WTC11 (cell line): Measurements from ENCODE around the gene PRRC2B. TPM values are rescaled to one million over a fixed set of nuclear protein-coding genes. Genes with fewer than 3 reads are reported as not detected.

Experiments used
- ATAC-seq: fragments of 200-7000 bp; cut with Tn5 transposase; 2 replicates; pipeline ENCODE4 v1.10.0; 2021; ENCODE audit warnings: mild to moderate bottlenecking, moderate library complexity
- CTCF ChIA-PET: fragments of 300-600 bp; sonication (Branson Sonifier 250); formaldehyde crosslinking; loops from one replicate; lab custom pipeline; 2021; ENCODE audit warnings: antibody characterized with exemption; lab: Charles Lee
- POLR2A ChIA-PET: fragments of 350-600 bp; sonication (Branson Sonifier 250); formaldehyde crosslinking; loops from one replicate; lab custom pipeline; 2021; ENCODE audit warnings: antibody characterized with exemption; lab: Charles Lee
- DNase-seq: peaks from one replicate; pipeline ENCODE4 v3.0.0; 2021; ENCODE audit warnings: low spot score
- H3K27ac Mint-ChIP-seq: 2 replicates; pipeline ENCODE4 v1.8.0; 2021; ENCODE audit warnings: mixed read lengths
- H3K27me3 Mint-ChIP-seq: 2 replicates; pipeline ENCODE4 v1.8.0; 2021; ENCODE audit warnings: low read depth, mild to moderate bottlenecking, moderate library complexity, mixed read lengths
- H3K36me3 Mint-ChIP-seq: 2 replicates; pipeline ENCODE4 v1.8.0; 2021; ENCODE audit warnings: mixed read lengths
- H3K4me1 Mint-ChIP-seq: 2 replicates; pipeline ENCODE4 v1.8.0; 2022; ENCODE audit warnings: mixed read lengths
- H3K4me3 Mint-ChIP-seq: 2 replicates; pipeline ENCODE4 v1.8.0; 2021; ENCODE audit warnings: mild to moderate bottlenecking, moderate library complexity, mixed read lengths
- H3K9me3 Mint-ChIP-seq: 2 replicates; pipeline ENCODE4 v1.8.0; 2021; ENCODE audit warnings: mixed read lengths
- AFF4 ChIP-seq: sonication (generic); formaldehyde crosslinking; IDR thresholded peaks from 2 replicates; pipeline ENCODE4 v1.8.1; 2023; ENCODE audit warnings: mild to moderate bottlenecking, missing genetic modification reagents, borderline replicate concordance
- ATF1 ChIP-seq: sonication (generic); formaldehyde crosslinking; IDR thresholded peaks from 2 replicates; pipeline ENCODE4 v1.8.1; 2023; ENCODE audit warnings: mild to moderate bottlenecking, moderate library complexity, missing genetic modification reagents
- CBFB ChIP-seq: sonication (generic); formaldehyde crosslinking; IDR thresholded peaks from 2 replicates; pipeline ENCODE4 v1.8.1; 2022; ENCODE audit warnings: mild to moderate bottlenecking, low read depth, missing genetic modification reagents
- EMX1 ChIP-seq: fragments of 250-450 bp; sonication (Bioruptor Pico); IDR thresholded peaks from 2 replicates; pipeline ENCODE4 v1.8.0; 2021; ENCODE audit warnings: mild to moderate bottlenecking
- ERG ChIP-seq: fragments of 250-450 bp; sonication (Bioruptor Pico); IDR thresholded peaks from 2 replicates; pipeline ENCODE4 v1.8.0; 2021; ENCODE audit warnings: mild to moderate bottlenecking
- ETV6 ChIP-seq: sonication (generic); formaldehyde crosslinking; IDR thresholded peaks from 2 replicates; pipeline ENCODE4 v1.8.1; 2022; ENCODE audit warnings: mild to moderate bottlenecking, missing genetic modification reagents
- FOXK1 ChIP-seq: sonication (generic); formaldehyde crosslinking; IDR thresholded peaks from 2 replicates; pipeline ENCODE4 v1.8.0; 2022; ENCODE audit warnings: mild to moderate bottlenecking, moderate library complexity, missing genetic modification reagents
- HMGA2 ChIP-seq: fragments of 250-450 bp; sonication (Bioruptor Pico); IDR thresholded peaks from 2 replicates; pipeline ENCODE4 v1.4.0; 2021; ENCODE audit warnings: mild to moderate bottlenecking, moderate library complexity
- KAT7 ChIP-seq: sonication (generic); formaldehyde crosslinking; IDR thresholded peaks from 2 replicates; pipeline ENCODE4 v1.8.1; 2023; ENCODE audit warnings: missing genetic modification reagents, mild to moderate bottlenecking, borderline replicate concordance
- MYBL2 ChIP-seq: sonication (generic); formaldehyde crosslinking; IDR thresholded peaks from 2 replicates; pipeline ENCODE4 v1.8.1; 2023; ENCODE audit warnings: mild to moderate bottlenecking, moderate library complexity, missing genetic modification reagents
- NFATC4 ChIP-seq: fragments of 250-450 bp; sonication (Bioruptor Pico); IDR thresholded peaks from 2 replicates; pipeline ENCODE4 v1.9.0; 2021; ENCODE audit warnings: mild to moderate bottlenecking
- NFE2L1 ChIP-seq: sonication (generic); formaldehyde crosslinking; IDR thresholded peaks from 2 replicates; pipeline ENCODE4 v1.8.1; 2023; ENCODE audit warnings: missing genetic modification reagents
- PRRX2 ChIP-seq: fragments of 250-450 bp; sonication (Bioruptor Pico); IDR thresholded peaks from 2 replicates; pipeline ENCODE4 v1.8.0; 2021; ENCODE audit warnings: mild to moderate bottlenecking
- SOX15 ChIP-seq: fragments of 250-450 bp; sonication (Bioruptor Pico); IDR thresholded peaks from 2 replicates; pipeline ENCODE4 v1.9.0; 2021; ENCODE audit warnings: mild to moderate bottlenecking
- TEAD1 ChIP-seq: sonication (generic); formaldehyde crosslinking; IDR thresholded peaks from 2 replicates; pipeline ENCODE4 v1.8.0; 2022; ENCODE audit warnings: mild to moderate bottlenecking, missing genetic modification reagents
- USF1 ChIP-seq: sonication (generic); formaldehyde crosslinking; IDR thresholded peaks from 2 replicates; pipeline ENCODE4 v1.8.0; 2022; ENCODE audit warnings: mild to moderate bottlenecking, missing genetic modification reagents
- ZBTB21 ChIP-seq: sonication (generic); formaldehyde crosslinking; IDR thresholded peaks from 2 replicates; pipeline ENCODE4 v1.8.1; 2023; ENCODE audit warnings: mild to moderate bottlenecking, missing genetic modification reagents, borderline replicate concordance
- ZNF121 ChIP-seq: sonication (generic); formaldehyde crosslinking; IDR thresholded peaks from 2 replicates; pipeline ENCODE4 v1.8.0; 2023; ENCODE audit warnings: missing genetic modification reagents
- ZNF138 ChIP-seq: sonication (generic); formaldehyde crosslinking; conservative IDR thresholded peaks from 2 replicates; pipeline ENCODE4 v1.8.1; 2022; ENCODE audit warnings: mild to moderate bottlenecking, moderate library complexity, missing genetic modification reagents
- ZNF219 ChIP-seq: sonication (generic); formaldehyde crosslinking; IDR thresholded peaks from 2 replicates; pipeline ENCODE4 v1.8.0; 2023; ENCODE audit warnings: missing genetic modification reagents, mild to moderate bottlenecking, borderline replicate concordance
- ZNF263 ChIP-seq: sonication (generic); formaldehyde crosslinking; IDR thresholded peaks from 2 replicates; pipeline ENCODE4 v1.8.1; 2022; ENCODE audit warnings: low read depth, mild to moderate bottlenecking, moderate library complexity, missing genetic modification reagents
- ZNF423 ChIP-seq: fragments of 250-450 bp; sonication (Bioruptor Pico); IDR thresholded peaks from 2 replicates; pipeline ENCODE4 v2.1.2; 2022; ENCODE audit warnings: mild to moderate bottlenecking, moderate library complexity
- total RNA-seq: library from RNA; stranded (reverse); gene quantifications from 3 replicates; pipeline ENCODE4 v1.2.3, GENCODE V29; 2021

Gene PRRC2B
- total RNA-seq, 1 experiment from 2014 or later = 272 TPM

GRCh38 chr9:131496844-131497405 is 103.0 kb downstream of the PRRC2B start:
- POLR2A ChIA-PET = no interaction called here
- H3K27ac Mint-ChIP-seq = no peak overlapping the region
- TF ChIP-seq EMX1 (CRISPR knock-in tag) (no peak), TEAD1 (no peak), ZNF138 (CRISPR knock-in tag) (no peak), ETV6 (no peak), ZNF263 (CRISPR knock-in tag) (no peak), FOXK1 (CRISPR knock-in tag) (no peak)
- TF ChIP-seq, all 79 proteins: peak for 0
- ATAC-seq (no peak), DNase-seq (no peak)
- Mint-ChIP-seq H3K4me3 (no peak overlapping the region), H3K27me3 (no peaks in the 10 kb centered on the region), H3K4me1 (0 out of 2 replicates have a peak, but pooled peaks cover 5% of the 10 kb centered on the region), H3K36me3 (peaks cover 73% of the 10 kb centered on the region), H3K9me3 (no peaks in the 10 kb centered on the region)
- CTCF ChIA-PET = interaction anchor here (1.5 kb wide), 1 partner anchor 147 kb away, joined by 4 read pairs; no protein-coding TSS in a partner anchor

- H3K36me3 Mint-ChIP-seq = peaks cover 49% of the 10 kb centered on the region
- peaks cover 16% of the 10 kb centered on the region for H3K4me1 Mint-ChIP-seq
- ATAC-seq (no peak), DNase-seq (no peak)
- CTCF ChIA-PET = interaction anchor here (0.6 kb wide), 1 partner anchor 221 kb away, joined by 3 read pairs; no protein-coding TSS in a partner anchor
- no peak overlapping the region for H3K4me3 Mint-ChIP-seq
- no peaks in the 10 kb centered on the region for H3K9me3 Mint-ChIP-seq
- POLR2A ChIA-PET = interaction anchor here (0.6 to 0.8 kb wide), 2 partner anchors 41 to 449 kb away, joined by 3 read pairs; no protein-coding TSS in a partner anchor
- peaks cover 8% of the 10 kb centered on the region for H3K27me3 Mint-ChIP-seq
- peak overlapping the region; percentile 60 for H3K27ac Mint-ChIP-seq
- TF ChIP-seq ZNF263 (CRISPR knock-in tag) = no peak
- TF ChIP-seq ZNF138 (CRISPR knock-in tag) = no peak
- no peak for TF ChIP-seq SOX15 (CRISPR knock-in tag)
- no peak for TF ChIP-seq TEAD1
- TF ChIP-seq CBFB (CRISPR knock-in tag) = no peak
- no peak for TF ChIP-seq ZNF121
These were observed 105.4 kb downstream of the PRRC2B start for GRCh38 chr9:131499254-131499767.

GRCh38 chr9:131500377-131500776 is 106.5 kb downstream of the PRRC2B start:
- Mint-ChIP-seq H3K4me1 (peaks cover 18% of the 10 kb centered on the region), H3K27ac (peak overlapping the region; percentile 90), H3K27me3 (peaks cover 9% of the 10 kb centered on the region), H3K36me3 (peaks cover 40% of the 10 kb centered on the region), H3K4me3 (no peak overlapping the region), H3K9me3 (no peaks in the 10 kb centered on the region)
- CTCF ChIA-PET = interaction anchor here (0.6 kb wide), 1 partner anchor 123 kb away, joined by 3 read pairs; no protein-coding TSS in a partner anchor
- ATAC-seq (no peak), DNase-seq (no peak)
- TF ChIP-seq KAT7 = no peak
- no peak for TF ChIP-seq ZNF219 (CRISPR knock-in tag)
- no peak for TF ChIP-seq MYBL2 (CRISPR knock-in tag)
- no peak for TF ChIP-seq SOX15 (CRISPR knock-in tag)
- POLR2A ChIA-PET = no interaction called here

- peaks cover 35% of the 10 kb centered on the region for H3K36me3 Mint-ChIP-seq
- CTCF ChIA-PET = interaction anchor here (0.6 kb wide), 1 partner anchor 123 kb away, joined by 3 read pairs; no protein-coding TSS in a partner anchor
- ATAC-seq (no peak), DNase-seq (no peak)
- H3K9me3 Mint-ChIP-seq = no peaks in the 10 kb centered on the region
- peak overlapping the region; percentile 54 for H3K4me3 Mint-ChIP-seq
- H3K27ac Mint-ChIP-seq = peak overlapping the region; percentile 90
- H3K27me3 Mint-ChIP-seq = peaks cover 9% of the 10 kb centered on the region
- POLR2A ChIA-PET = no interaction called here
- peaks cover 18% of the 10 kb centered on the region for H3K4me1 Mint-ChIP-seq
- no peak for TF ChIP-seq AFF4 (CRISPR knock-in tag)
- peak; percentile 13; the same call in 1 of the 2 replicates for TF ChIP-seq EMX1 (CRISPR knock-in tag)
- TF ChIP-seq NFE2L1 = no peak
- no peak for TF ChIP-seq SOX15 (CRISPR knock-in tag)
- TF ChIP-seq USF1 (CRISPR knock-in tag) = no peak
- TF ChIP-seq ZBTB21 (CRISPR knock-in tag) = no peak
- TF ChIP-seq ZNF423 (CRISPR knock-in tag) = no peak
- no peak for TF ChIP-seq HMGA2 (CRISPR knock-in tag)
- no peak for TF ChIP-seq ATF1
- TF ChIP-seq PRRX2 (CRISPR knock-in tag) = 0 out of 2 replicates have a peak, but pooled peaks have one; percentile 26
- TF ChIP-seq NFATC4 (CRISPR knock-in tag) = peak; percentile 54; the same call in 1 of the 2 replicates
- TF ChIP-seq ZNF263 (CRISPR knock-in tag) = no peak
- TF ChIP-seq ERG = no peak
These were observed 107.2 kb downstream of the PRRC2B start for GRCh38 chr9:131500939-131501541.
